ENCODE measurements around the gene CFAP57.
A peak's percentile ranks its signal among the peaks of the same experiment; 100 is the strongest.
"Not testable (repeated sequence)": the region's sequence is repeated elsewhere in the genome, so short reads cannot be mapped to it uniquely, and the experiment has no call there.

CFAP57 gene

DNA sequence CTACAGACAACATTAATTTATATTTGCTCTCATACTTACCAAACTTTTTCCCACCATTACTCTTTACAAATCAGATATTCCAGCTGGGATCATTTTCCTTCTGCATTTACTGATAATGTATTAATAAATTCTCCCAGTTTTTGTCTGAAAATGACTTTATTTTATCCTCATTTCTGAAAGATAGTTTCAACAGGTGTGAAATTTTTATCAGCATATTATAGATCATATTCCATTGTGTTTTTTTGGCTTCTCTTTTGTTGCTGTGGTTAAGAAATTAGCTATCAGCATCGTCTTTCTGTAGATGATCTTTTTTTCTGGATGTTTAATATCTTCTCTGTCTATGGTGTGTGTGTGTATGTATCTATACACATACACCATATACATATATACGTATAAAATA, 2.7 kb downstream of the CFAP57 start:
- no peak for DNase-seq

GRCh38 chr1:43177691-43178090, 5.6 kb downstream of the CFAP57 start:
- DNase-seq = no peak

DNA sequence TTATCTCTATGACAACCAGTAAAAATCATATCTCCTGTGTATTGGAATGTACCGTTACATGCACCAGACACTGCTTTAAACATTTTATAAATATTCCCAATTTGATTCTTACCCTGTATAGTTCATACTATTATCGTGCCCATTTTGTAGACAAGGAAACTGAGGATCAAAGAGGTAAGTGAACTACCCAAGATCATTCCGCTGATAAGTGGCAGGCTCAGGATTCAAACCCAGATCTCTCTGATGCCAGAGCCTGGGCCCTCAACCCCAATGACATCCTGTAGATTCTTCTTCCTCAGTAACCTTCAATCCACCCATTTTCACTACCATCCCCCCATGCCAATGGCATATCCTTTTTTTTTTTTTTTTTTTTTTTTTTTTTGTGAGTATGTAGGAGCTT, 12.3 kb downstream of the CFAP57 start:
- no peak for DNase-seq

DNA sequence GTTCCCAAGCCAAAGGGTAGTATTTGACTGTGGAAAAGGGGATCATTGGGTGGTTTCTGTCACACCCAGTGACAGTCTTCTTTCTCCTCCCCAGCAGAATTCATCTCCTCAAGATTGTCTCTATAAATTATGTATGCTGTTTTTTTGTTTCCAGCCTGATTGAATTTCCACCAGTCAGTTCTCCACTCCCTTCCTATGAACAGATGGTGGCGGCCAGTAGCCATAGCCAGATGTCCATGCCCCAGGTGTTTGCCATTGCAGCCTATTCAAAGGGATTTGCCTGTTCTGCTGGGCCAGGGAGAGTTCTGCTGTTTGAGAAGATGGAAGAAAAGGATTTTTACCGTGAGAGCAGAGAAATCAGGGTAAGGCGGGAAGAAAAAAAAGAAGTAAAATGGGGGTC, 12.9 kb downstream of the CFAP57 start:
- no peak for DNase-seq

DNA sequence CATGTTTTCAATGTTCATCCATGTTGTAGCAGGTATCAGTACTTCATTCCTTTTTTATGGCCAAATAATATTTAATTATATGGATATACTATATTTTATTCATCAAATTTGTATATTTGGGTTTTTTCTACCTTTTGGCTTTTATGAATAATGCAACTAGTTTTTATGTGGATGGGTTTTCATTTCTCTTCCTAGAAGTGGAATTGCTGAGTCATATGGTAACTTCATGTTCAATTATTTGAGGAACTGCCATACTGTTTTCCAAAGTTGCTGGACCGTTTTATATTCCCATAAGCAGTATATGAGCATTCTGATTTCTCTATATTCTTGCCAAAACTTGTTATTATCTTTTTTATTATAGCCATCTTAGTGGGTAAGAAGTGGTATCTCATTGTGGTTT, 16.0 kb downstream of the CFAP57 start:
- DNase-seq = no peak

DNA sequence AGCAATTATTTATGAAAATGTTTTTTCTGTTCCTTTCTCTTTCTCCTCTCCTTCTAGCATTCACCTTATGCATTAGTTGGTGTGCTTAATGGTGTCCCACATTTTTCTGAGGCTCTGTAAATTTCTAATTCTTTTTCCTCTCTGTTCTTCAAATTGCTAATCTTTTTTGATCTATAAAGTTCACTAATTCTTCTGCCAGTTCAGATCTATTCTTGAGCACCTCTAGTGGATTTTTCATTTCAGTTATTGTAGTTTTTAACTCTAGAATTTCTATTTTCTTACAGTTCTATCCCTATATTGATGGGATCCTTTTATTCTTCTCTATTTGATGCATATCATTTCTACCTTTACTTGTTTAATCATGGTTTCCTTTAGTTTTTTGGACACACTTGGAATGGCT, 22.4 kb downstream of the CFAP57 start:
- DNase-seq = no peak

DNA sequence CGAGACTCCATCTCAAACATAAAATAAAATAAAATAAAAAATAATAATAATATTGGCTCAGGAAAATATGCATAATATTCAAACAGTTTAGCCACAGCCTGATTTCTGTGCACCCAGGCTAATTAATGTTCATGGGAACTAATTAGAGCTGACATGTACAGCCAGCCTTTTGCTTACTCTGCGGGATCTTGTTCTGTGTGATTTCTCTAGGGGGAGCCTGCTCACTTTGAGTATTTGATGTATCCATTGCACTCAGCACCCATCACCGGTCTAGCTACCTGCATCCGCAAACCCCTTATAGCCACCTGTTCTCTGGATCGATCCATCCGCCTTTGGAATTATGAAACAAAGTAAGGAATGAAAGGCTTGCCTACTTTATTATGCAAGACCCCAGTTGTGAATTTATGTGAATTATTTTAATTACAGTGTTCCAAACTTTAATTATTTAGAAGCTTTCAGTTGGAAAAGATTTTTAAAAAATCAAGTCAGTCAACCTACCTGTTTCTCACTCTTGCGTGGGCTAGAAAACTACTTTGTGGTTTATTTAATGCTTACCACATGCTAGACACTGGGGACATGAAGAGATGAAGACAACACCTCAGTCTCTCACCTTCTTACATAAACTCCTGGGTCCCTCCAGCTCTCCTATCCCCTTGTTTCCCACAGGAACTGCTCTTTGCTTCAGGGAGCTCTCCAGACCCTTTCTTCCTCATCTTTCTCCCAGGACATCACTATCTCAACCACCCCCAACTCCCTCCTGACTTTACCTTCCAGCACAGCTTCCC, 25.4 kb downstream of the CFAP57 start:
- no peak for DNase-seq

GRCh38 chr1:43199093-43199726, 27.1 kb downstream of the CFAP57 start:
- no peak for DNase-seq

- DNase-seq = no peak
These were observed 31.7 kb downstream of the CFAP57 start for GRCh38 chr1:43203859-43204258.

DNA sequence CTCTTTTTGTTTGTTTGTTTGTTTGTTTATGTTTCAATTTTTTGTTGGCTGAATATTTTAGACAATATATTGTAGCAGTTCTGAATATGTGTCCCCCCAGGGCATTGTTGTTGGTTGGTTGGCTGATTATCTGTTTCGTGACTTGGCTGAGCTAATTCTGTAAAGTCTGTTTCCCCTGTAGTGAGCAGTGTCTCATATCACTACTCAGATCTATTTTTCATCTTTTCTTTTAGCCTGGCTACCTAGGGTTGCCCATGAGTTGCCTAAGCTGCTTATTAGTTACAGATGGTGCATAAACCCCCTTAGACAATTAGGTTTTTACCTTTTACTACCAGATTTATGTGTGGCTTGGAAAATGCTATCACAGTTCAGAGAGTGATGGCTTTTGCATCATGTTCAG, 32.3 kb downstream of the CFAP57 start:
- no peak for DNase-seq

- DNase-seq = no peak
These were observed 33.5 kb downstream of the CFAP57 start for GRCh38 chr1:43205671-43206070.

DNA sequence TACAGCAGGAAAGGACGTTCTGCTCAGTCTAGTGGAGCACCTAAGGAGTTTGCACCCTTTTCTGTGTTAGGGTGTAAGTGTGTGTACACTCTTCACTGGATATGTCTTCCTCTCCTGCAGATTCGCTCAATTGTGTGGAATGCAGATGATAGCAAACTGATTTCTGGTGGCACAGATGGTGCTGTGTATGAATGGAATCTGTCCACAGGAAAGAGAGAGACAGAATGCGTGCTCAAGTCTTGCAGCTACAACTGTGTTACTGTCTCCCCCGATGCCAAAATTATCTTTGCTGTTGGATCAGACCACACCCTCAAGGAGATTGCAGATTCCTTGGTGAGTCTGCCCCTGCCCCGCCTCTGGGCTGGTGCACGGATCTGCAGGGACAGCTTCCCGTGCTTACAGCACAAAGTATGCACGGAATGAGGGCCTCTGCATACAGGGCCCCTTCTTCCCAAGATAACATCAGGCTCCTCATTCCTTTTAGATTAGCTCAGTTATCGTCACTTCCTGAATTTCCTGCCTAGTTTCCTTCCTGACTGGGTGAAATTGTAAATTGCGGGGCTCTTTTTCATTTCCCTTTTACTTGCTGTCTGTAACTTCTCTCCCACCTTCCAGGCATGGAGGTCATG, 34.6 kb downstream of the CFAP57 start:
- DNase-seq = no peak

DNA sequence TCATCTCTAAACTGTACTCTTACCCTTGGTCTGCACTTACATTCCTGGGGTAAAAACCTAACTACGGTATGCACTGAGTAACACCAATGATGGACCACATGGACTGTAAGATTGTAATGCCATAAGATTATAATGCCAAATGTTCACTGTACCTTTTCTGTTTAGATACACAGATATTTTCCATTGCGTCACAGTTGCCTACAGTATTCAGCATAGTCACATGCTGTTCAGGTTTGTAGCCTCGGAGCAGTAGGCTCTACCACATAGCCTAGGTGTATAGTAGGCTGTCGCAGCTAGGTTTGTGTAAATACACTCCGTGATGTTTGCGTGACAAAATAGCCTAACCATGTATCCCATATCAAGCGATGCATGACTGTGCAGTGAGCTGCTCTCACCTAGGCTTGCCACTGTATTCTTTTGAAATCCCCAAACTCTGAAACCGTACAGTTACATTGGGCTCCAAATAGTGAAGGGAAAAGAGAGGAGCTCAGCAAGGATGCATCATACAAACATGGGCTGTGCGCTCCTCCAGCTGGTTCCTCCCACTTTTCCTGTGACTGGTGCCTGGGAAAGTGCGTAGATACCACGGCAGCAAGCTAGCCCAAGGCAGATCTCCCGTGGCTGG, 35.2 kb downstream of the CFAP57 start:
- DNase-seq = no peak

DNA sequence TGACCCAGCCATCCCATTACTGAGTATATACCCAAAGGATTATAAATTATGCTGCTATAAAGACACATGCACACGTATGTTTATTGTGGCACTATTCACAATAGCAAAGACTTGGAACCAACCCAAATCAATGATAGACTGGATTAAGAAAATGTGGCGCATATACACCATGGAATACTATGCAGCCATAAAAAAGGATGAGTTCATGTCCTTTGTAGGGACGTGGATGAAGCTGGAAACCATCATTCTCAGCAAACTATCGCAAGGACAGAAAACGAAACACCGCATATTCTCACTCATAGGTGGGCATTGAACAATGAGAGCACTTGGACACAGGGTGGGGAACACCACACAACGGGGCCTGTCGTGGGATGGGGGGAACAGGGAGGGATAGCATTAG, 36.1 kb downstream of the CFAP57 start:
- DNase-seq = not testable (repeated sequence)

DNA sequence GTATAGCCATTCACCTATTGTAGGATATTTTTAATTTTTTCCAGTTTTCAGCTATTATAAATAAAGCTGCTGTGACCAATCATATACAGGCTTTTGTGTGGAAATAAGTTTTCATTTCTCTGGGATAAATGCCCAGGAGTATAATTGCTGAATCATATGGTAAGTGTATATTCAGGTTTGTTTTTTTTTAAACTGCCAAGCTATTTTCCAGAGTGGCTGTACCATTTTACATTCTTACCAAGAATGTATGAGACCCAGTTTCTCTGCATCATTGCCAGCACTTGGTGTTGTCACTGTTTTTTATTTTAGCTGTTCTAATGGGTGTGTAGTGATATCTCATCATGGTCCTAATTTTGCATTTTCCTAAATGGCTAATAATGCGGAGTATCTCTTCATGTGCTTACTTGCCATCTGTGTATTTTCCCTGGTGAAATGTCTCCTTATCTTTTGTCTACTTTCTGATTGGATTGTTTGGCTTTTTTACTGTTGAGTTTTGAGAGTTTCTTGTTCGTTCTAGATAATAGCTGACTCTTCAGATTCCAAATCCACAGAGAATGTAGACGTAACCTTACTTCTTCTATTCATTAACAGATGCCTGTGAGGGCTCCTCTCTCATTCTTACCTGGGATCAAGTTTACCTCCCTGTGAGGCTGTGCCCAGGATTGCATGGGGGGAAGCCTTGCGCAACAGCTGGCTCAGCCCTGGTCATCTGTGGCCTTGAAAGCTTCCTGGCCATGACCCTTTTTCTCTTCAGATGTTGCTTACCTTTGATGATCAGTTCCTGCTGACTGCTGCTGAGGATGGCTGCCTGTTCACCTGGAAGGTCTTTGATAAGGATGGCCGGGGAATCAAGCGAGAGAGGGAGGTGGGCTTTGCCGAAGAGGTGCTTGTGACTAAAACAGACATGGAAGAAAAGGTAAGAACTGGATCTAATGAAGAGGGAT, 42.6 kb downstream of the CFAP57 start:
- DNase-seq = no peak

DNA sequence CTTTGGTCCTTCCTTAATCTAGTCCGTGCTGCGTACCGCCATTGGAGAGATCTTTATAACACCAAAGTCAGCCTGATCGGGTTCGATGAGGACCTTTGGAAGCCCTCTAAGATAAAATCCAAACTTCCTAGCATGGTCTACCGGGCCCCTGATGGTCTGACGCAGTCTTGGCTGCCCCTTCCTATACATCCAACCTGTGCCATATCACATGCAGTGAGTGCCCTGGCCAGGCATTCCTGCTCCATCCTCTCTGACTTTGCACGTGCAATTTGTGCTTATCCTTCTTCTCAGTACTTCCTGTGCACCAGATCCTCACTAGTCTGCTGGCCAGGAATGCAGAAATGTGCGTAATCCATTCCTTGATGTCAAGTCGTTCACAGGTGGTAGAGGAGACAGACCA, 45.6 kb downstream of the CFAP57 start:
- DNase-seq = no peak

DNA sequence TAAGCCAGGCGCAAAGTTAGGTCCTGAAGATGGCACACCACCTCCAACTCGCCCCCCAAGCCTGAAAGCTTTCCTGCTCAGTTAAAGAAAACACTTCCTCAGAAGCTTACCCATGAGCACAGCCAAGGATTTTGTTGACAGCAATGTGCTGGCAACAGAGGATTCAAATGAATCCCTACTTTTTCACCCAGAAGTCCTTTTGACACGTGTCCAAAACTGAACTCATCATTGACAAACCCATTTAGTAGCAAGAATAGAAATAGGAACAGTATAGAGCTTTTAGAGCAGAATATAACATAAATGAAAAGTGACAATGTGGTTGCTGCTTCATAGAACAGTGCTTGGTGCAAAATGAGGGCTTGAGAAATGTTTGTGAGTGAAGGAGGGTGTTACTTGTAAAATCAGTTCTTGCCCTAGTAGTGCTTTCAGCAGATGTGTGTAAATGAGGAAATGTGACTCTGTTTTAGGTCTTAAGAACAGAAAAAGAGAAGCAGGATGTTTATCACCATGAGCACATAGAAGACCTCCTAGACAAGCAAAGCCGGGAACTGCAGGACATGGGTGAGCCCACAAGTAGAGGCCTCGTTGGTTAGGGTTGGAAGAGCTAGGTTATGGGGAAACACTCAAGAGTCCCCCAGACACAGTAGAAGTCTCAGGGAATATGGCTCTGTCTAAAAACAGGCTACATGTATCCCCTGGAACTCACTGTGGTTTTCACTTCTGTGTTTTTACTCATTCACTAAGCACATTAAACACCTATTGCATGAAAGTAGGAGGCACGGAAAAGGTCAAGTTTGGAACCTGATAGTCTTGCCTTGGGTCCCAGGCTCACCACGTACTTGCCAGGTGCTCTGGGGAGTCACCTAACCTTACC, 49.0 kb downstream of the CFAP57 start:
- no peak for DNase-seq

GRCh38 chr1:43221797-43222196, 49.7 kb downstream of the CFAP57 start:
- DNase-seq = no peak

- no peak for DNase-seq
These were observed 50.7 kb downstream of the CFAP57 start for GRCh38 chr1:43222879-43223278.

DNA sequence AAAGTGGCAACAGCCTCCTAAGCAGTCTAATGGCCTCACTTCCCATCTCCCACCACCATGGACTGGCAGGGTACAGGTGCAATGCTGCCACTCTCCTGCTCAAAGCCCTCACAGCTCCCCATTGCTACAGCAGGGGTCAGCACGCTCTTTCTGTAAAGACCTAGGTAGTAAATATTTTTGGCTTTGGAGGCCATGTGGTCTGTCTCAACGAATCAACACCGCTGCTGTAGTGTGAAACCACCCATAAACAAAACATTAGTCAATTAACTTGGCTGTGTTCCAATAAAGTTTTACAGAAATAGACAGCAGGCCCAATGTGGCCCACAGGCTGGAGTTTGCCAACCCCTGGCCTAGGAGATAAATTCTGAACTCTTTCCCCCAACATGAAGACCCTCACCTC, 53.0 kb downstream of the CFAP57 start:
- no peak for DNase-seq

DNA sequence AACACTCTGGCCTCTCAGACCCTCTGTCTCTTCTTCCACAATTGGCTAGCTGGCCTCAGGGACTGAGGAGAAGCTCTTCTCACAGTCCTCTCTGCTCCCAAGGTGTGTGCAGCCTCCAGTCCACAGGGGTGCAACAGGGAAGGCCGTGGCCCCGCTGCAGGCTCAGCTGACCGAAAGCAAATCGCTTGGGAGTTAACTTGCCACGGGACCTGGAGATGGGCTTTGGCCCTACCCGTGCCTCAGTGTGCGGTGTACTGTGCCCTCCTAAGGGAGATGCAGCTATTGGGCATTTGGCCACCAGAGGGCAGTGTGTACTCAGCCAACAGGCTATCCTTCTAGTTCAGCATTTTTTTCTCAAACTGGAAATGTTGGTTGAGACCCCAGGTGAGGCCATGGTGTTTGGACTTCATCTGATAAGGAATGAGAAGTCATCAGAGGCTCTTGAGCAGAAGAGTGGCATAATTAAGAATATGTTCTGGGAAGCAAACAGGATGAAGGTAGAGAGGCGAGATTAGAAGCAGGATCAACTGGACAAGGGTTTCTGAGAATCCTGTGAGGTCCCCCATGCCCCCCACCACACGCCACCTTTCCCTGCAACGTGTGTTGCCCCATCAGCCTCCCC, 55.1 kb downstream of the CFAP57 start:
- peak; percentile 94 for DNase-seq
